ENCODE measurements around the gene PAQR8.

DNA sequence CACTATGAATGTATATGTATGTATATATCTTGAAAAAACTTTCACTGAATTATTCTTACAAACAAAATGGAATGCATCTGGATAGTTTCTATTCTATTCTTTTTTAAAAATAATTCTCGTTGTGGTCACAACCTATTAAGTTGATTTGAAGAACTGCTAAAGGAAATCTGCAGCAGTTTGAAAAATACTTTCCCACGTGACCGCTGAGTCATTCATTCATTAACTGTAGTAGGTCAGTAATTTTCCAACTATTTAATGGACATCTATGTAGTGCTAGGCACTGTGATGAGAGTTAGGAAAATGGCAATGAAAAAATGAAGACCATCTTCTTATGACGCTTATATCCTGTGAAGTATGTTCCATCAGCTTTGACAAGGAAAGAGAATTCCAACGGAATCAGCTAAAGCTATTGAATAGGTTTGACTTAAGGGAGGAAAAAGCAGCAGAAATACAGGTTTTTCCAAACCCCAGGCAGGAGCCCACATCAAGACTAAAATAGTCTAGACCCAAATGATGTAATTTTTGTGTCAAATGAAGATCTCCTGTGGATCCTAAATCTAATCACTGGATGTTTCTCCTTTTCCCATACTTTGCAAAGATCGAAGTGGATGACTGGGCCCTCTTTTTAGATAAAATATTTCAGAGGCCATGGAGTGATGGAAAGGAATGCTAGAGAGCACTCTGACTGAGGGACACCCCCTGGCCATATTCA is 54.1 kb downstream of the PAQR8 start:
- no peak for TF ChIP-seq EP300 (IDR thresholded peaks at IDR 0.05; ENCODE audit: borderline replicate concordance in 1 of 2, low read depth in 1 of 2, low read length in 1 of 2)
- TF ChIP-seq, protein P1, sequence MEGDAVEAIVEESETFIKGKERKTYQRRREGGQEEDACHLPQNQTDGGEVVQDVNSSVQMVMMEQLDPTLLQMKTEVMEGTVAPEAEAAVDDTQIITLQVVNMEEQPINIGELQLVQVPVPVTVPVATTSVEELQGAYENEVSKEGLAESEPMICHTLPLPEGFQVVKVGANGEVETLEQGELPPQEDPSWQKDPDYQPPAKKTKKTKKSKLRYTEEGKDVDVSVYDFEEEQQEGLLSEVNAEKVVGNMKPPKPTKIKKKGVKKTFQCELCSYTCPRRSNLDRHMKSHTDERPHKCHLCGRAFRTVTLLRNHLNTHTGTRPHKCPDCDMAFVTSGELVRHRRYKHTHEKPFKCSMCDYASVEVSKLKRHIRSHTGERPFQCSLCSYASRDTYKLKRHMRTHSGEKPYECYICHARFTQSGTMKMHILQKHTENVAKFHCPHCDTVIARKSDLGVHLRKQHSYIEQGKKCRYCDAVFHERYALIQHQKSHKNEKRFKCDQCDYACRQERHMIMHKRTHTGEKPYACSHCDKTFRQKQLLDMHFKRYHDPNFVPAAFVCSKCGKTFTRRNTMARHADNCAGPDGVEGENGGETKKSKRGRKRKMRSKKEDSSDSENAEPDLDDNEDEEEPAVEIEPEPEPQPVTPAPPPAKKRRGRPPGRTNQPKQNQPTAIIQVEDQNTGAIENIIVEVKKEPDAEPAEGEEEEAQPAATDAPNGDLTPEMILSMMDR (IDR thresholded peaks at IDR 0.05), result no peak
- no peak for TF ChIP-seq TEAD4 (IDR thresholded peaks at IDR 0.05; ENCODE audit: borderline replicate concordance, insufficient read depth)
- peak; percentile 40; the same call in 1 of the 2 replicates for TF ChIP-seq TCF12 (IDR thresholded peaks at IDR 0.05)
- TF ChIP-seq JUND (IDR thresholded peaks at IDR 0.05), result peak; percentile 54
- no peak for TF ChIP-seq EZH2phosphoT487 (IDR thresholded peaks at IDR 0.05; ENCODE audit: borderline replicate concordance, low read depth)
- TF ChIP-seq, protein P2, sequence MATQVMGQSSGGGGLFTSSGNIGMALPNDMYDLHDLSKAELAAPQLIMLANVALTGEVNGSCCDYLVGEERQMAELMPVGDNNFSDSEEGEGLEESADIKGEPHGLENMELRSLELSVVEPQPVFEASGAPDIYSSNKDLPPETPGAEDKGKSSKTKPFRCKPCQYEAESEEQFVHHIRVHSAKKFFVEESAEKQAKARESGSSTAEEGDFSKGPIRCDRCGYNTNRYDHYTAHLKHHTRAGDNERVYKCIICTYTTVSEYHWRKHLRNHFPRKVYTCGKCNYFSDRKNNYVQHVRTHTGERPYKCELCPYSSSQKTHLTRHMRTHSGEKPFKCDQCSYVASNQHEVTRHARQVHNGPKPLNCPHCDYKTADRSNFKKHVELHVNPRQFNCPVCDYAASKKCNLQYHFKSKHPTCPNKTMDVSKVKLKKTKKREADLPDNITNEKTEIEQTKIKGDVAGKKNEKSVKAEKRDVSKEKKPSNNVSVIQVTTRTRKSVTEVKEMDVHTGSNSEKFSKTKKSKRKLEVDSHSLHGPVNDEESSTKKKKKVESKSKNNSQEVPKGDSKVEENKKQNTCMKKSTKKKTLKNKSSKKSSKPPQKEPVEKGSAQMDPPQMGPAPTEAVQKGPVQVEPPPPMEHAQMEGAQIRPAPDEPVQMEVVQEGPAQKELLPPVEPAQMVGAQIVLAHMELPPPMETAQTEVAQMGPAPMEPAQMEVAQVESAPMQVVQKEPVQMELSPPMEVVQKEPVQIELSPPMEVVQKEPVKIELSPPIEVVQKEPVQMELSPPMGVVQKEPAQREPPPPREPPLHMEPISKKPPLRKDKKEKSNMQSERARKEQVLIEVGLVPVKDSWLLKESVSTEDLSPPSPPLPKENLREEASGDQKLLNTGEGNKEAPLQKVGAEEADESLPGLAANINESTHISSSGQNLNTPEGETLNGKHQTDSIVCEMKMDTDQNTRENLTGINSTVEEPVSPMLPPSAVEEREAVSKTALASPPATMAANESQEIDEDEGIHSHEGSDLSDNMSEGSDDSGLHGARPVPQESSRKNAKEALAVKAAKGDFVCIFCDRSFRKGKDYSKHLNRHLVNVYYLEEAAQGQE (IDR thresholded peaks at IDR 0.05; ENCODE audit: low read depth, low read length), result no peak
